Mesenchymal stem cell (in vitro differentiated cells and primary cell): ENCODE measurements around the gene TRIM49D1. TPM values are rescaled to one million over a fixed set of nuclear protein-coding genes. Genes with fewer than 3 reads are reported as not detected.
"Not testable (repeated sequence)": the region's sequence is repeated elsewhere in the genome, so short reads cannot be mapped to it uniquely, and the experiment has no call there.

Source experiments
- DNase-seq: peaks from one replicate; pipeline ENCODE4 v3.0.0-alpha.2; 2013
- H2AFZ ChIP-seq: one replicate; pipeline ENCODE4 v1.6.1; 2013; ENCODE audit warnings: low read depth, mild to moderate bottlenecking, control low read depth, inconsistent platforms, low read length, moderate library complexity
- H2AK5ac ChIP-seq: 2 replicates; pipeline ENCODE4 v1.6.1; 2013; ENCODE audit warnings: low read length, moderate library complexity, mild to moderate bottlenecking, inconsistent platforms; ENCODE audit not compliant: severe bottlenecking
- H2BK120ac ChIP-seq: one replicate; pipeline ENCODE4 v1.6.1; 2013; ENCODE audit warnings: low read depth, mild to moderate bottlenecking, inconsistent platforms, low read length, moderate library complexity
- H2BK12ac ChIP-seq, 2 experiments: one replicate each; pipeline ENCODE4 v1.6.1; 2013; ENCODE audit warnings: inconsistent platforms in 2 of 2, low read length in 2 of 2, mild to moderate bottlenecking in 2 of 2, moderate library complexity in 2 of 2, control low read depth in 1 of 2
- H2BK15ac ChIP-seq: one replicate; pipeline ENCODE4 v1.6.1; 2013; ENCODE audit warnings: mild to moderate bottlenecking, low read depth, inconsistent platforms; ENCODE audit not compliant: poor library complexity, severe bottlenecking
- H2BK5ac ChIP-seq: 2 replicates; pipeline ENCODE4 v1.6.1; 2013; ENCODE audit warnings: low read depth, mild to moderate bottlenecking, low read length, control low read depth, inconsistent platforms; ENCODE audit not compliant: poor library complexity, severe bottlenecking
- H3K14ac ChIP-seq, 2 experiments: one replicate each; pipeline ENCODE4 v1.6.1; 2013; ENCODE audit warnings: inconsistent platforms in 2 of 2, low read length in 2 of 2, control low read depth in 1 of 2, mild to moderate bottlenecking in 1 of 2, moderate library complexity in 1 of 2
- H3K18ac ChIP-seq, 2 experiments: one replicate each; pipeline ENCODE4 v1.6.1; 2013; ENCODE audit warnings: inconsistent platforms in 2 of 2, low read length in 2 of 2, control low read depth in 1 of 2, low read depth in 1 of 2, mild to moderate bottlenecking in 1 of 2
- H3K23ac ChIP-seq, 2 experiments: one replicate each; pipeline ENCODE4 v1.6.1; 2013; ENCODE audit warnings: inconsistent platforms in 2 of 2, low read length in 2 of 2, mild to moderate bottlenecking in 2 of 2, moderate library complexity in 2 of 2, control low read depth in 1 of 2
- H3K27ac ChIP-seq: 2 replicates; pipeline ENCODE4 v1.5.1; 2013; ENCODE audit warnings: mild to moderate bottlenecking, moderate library complexity, low read length, control low read depth, inconsistent platforms; ENCODE audit not compliant: poor library complexity, severe bottlenecking
- H3K27me3 ChIP-seq, 2 experiments: 2 replicates each; pipeline versions ENCODE4 v1.6.1 to v1.7.0; 2013; ENCODE audit warnings: low read length in 2 of 2, mild to moderate bottlenecking in 2 of 2, moderate library complexity in 2 of 2, control low read depth in 1 of 2, inconsistent platforms in 1 of 2; ENCODE audit not compliant: control insufficient read depth in 1 of 2, insufficient read depth in 1 of 2
- H3K36me3 ChIP-seq, 2 experiments: 2 replicates each; pipeline versions ENCODE4 v1.6.1 to v1.7.0; 2013; ENCODE audit warnings: low read length in 2 of 2, control low read depth in 1 of 2, inconsistent platforms in 1 of 2, low read depth in 1 of 2, mild to moderate bottlenecking in 1 of 2; ENCODE audit not compliant: insufficient read depth in 2 of 2, control insufficient read depth in 1 of 2
- H3K4ac ChIP-seq, 2 experiments: one replicate each; pipeline ENCODE4 v1.6.1; 2013; ENCODE audit warnings: inconsistent platforms in 2 of 2, low read length in 2 of 2, mild to moderate bottlenecking in 2 of 2, moderate library complexity in 2 of 2, control low read depth in 1 of 2, low read depth in 1 of 2
- H3K4me1 ChIP-seq: 2 replicates; pipeline ENCODE4 v1.6.1; 2013; ENCODE audit warnings: low read depth, low read length, control low read depth; ENCODE audit not compliant: control insufficient read depth, insufficient read depth
- H3K4me2 ChIP-seq: 2 replicates; pipeline ENCODE4 v1.6.1; 2013; ENCODE audit warnings: low read length, mild to moderate bottlenecking, inconsistent platforms; ENCODE audit not compliant: poor library complexity, severe bottlenecking
- H3K4me3 ChIP-seq, 2 experiments: 2 replicates each; pipeline versions ENCODE4 v1.5.1 to v1.7.0; 2013; ENCODE audit warnings: low read length in 2 of 2, mild to moderate bottlenecking in 2 of 2, control low read depth in 1 of 2, low read depth in 1 of 2; ENCODE audit not compliant: insufficient read depth in 1 of 2
- H3K79me1 ChIP-seq: replicated peaks from 2 replicates; pipeline ENCODE4 v1.6.1; 2013; ENCODE audit warnings: mild to moderate bottlenecking, control low read depth, low read length, inconsistent platforms; ENCODE audit not compliant: poor library complexity, severe bottlenecking
- H3K9ac ChIP-seq: 2 replicates; pipeline ENCODE4 v1.7.0; 2013; ENCODE audit warnings: mild to moderate bottlenecking, low read length, moderate library complexity
- H3K9me3 ChIP-seq: 2 replicates; pipeline ENCODE4 v1.7.0; 2013; ENCODE audit warnings: mild to moderate bottlenecking, low read length; ENCODE audit not compliant: control insufficient read depth
- H4K8ac ChIP-seq: one replicate; pipeline ENCODE4 v1.6.1; 2013; ENCODE audit warnings: inconsistent platforms, mild to moderate bottlenecking, low read length, moderate library complexity
- H4K91ac ChIP-seq: one replicate; pipeline ENCODE4 v1.6.1; 2013; ENCODE audit warnings: mild to moderate bottlenecking, low read length, inconsistent platforms
- WGBS: methylation state at CpG from one replicate; pipeline ENCODE4 v1.1.7; 2013; ENCODE audit warnings: mixed read lengths; 5-methylcytosine and 5-hydroxymethylcytosine counted together
- polyA plus RNA-seq, 2 experiments: library from polyadenylated mRNA; stranded (reverse); fragments of 200-250 nt; gene quantifications; one replicate each; pipeline ENCODE4 v1.2.3, GENCODE V29; 2013

Gene TRIM49D1, protein sequence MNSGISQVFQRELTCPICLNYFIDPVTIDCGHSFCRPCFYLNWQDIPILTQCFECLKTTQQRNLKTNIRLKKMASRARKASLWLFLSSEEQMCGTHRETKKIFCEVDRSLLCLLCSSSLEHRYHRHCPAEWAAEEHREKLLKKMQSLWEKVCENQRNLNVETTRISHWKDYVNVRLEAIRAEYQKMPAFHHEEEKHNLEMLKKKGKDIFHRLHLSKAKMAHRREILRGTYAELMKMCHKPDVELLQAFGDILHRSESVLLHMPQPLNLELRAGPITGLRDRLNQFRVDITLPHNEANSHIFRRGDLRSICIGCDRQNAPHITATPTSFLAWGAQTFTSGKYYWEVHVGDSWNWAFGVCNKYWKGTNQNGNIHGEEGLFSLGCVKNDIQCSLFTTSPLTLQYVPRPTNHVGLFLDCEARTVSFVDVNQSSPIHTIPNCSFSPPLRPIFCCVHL
- 0.06 TPM for polyA plus RNA-seq (2013, experiment 1 of 2)
- polyA plus RNA-seq (2013, experiment 2 of 2): not detected

GRCh38 chr11:89922195-89922660 is at the start of gene TRIM49D1:
TSS of gene TRIM49D1 (minus strand) at chr11:89922245. CDS start at chr11:89917710, 4,535 bp downstream.
- Histone ChIP-seq H3K4ac (no peak within 1 kb of the TSS), H3K27me3 (no peaks in the 10 kb centered on the region), H4K8ac (no peak within 1 kb of the TSS), H2AFZ (no peak within 1 kb of the TSS), H3K23ac (no peak within 1 kb of the TSS), H2BK5ac (no peak within 1 kb of the TSS), H3K4me1 (no peaks in the 10 kb centered on the region), H3K4me3 (no peak within 1 kb of the TSS), H4K91ac (no peak within 1 kb of the TSS), H2BK15ac (no peak within 1 kb of the TSS), H3K9ac (no peak within 1 kb of the TSS), H3K9me3 (no peaks in the 10 kb centered on the region), H2BK12ac (no peak within 1 kb of the TSS), H2AK5ac (no peak within 1 kb of the TSS), H3K36me3 (no peaks in the 10 kb centered on the region), H3K4me2 (no peak within 1 kb of the TSS), H3K79me1 (no peaks in the 10 kb centered on the region), H3K14ac (no peak within 1 kb of the TSS), H2BK120ac (no peak within 1 kb of the TSS), H3K27ac (no peak within 1 kb of the TSS), H3K18ac (no peak within 1 kb of the TSS)
- WGBS: 78% methylated on average over 1 of the region's 3 CpGs
- DNase-seq: no peak

DNA sequence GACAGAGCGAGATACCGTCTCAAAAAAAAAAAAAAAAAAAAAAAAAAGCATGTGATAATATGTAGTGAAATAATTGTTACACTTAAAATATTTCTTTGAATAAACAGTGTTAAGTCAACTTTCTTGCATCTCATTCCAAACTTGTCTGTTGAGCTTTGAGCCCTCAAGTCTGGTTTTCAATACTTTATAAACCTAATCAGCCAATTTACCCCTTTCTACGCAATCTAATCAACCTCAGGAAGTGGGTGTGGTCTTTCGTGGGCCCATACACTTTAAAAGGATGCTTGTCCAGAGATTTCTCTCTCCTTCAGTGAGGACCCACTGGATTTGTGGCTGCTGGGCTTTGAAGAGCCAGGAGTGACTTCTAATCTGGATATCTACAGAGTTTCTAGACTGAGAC is 43.7 kb upstream of the TRIM49D1 start, which contains the start of gene TRIM64:
Gene TRIM64 (plus strand): TSS at position 301 of the 400 bp plus-strand sequence. CDS start 2,467 bp downstream, outside the sequence.
- H3K4me3 ChIP-seq, H2AFZ ChIP-seq, H4K8ac ChIP-seq, H3K27me3 ChIP-seq, H3K4me1 ChIP-seq, H3K4ac ChIP-seq, H3K79me1 ChIP-seq, H2AK5ac ChIP-seq, H2BK12ac ChIP-seq, DNase-seq, H3K4me2 ChIP-seq, H2BK5ac ChIP-seq, H3K9ac ChIP-seq, H4K91ac ChIP-seq, H2BK120ac ChIP-seq, H3K14ac ChIP-seq, H3K36me3 ChIP-seq, H3K27ac ChIP-seq, H3K9me3 ChIP-seq, H2BK15ac ChIP-seq, H3K18ac ChIP-seq, H3K23ac ChIP-seq: not testable (repeated sequence)
- WGBS: no CpG with 5 or more reads among the region's 4 CpGs

DNA sequence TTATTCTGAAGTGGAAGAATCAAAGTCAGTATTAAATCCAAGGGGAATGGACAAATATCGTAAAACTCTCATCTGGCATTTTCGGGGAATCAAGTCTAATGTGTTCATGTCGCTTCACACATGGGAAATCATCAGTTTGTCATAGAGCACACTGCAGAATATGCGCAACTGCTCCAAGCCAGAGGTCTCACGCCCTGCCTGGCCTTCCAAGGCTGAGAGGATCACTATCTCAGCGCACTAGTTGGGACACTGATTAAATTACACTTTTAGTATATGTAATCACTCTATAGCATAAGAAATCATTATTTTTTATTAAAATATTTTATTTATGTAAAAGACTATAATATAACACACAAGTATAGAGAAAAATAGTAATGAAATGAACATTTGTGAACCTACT is 38.8 kb upstream of the TRIM49D1 start:
- not testable (repeated sequence) for H3K23ac ChIP-seq, H2BK15ac ChIP-seq, H3K9me3 ChIP-seq, H3K9ac ChIP-seq, H3K27me3 ChIP-seq, H4K8ac ChIP-seq, H2BK5ac ChIP-seq, H2AK5ac ChIP-seq, H3K4me2 ChIP-seq, H2BK12ac ChIP-seq, H4K91ac ChIP-seq, H3K4me1 ChIP-seq, H3K4ac ChIP-seq, DNase-seq, H3K27ac ChIP-seq, H3K36me3 ChIP-seq, H3K4me3 ChIP-seq, H3K79me1 ChIP-seq, H2BK120ac ChIP-seq, H2AFZ ChIP-seq, H3K14ac ChIP-seq, H3K18ac ChIP-seq
- 100% methylated on average over 2 of the region's 6 CpGs for WGBS

GRCh38 chr11:89923764-89924163 is 1.7 kb upstream of the TRIM49D1 start, which contains the start of gene TRIM49D2:
TSS of gene TRIM49D2 (plus strand) at chr11:89924064. CDS start at chr11:89926762, 2,698 bp downstream.
- not testable (repeated sequence) for H3K27me3 ChIP-seq, H3K4me1 ChIP-seq, H3K18ac ChIP-seq, H3K9me3 ChIP-seq, H2AFZ ChIP-seq, H3K27ac ChIP-seq, H2BK15ac ChIP-seq, H4K91ac ChIP-seq, H3K14ac ChIP-seq, H2AK5ac ChIP-seq, H3K4me2 ChIP-seq, H3K4me3 ChIP-seq, H4K8ac ChIP-seq, H2BK12ac ChIP-seq, DNase-seq, H3K79me1 ChIP-seq, H2BK120ac ChIP-seq, H3K4ac ChIP-seq, H2BK5ac ChIP-seq, H3K23ac ChIP-seq, H3K9ac ChIP-seq, H3K36me3 ChIP-seq
- no CpG with 5 or more reads among the region's 6 CpGs for WGBS
